ENCODE measurements around the gene ZNF253. TPM values are rescaled to one million over a fixed set of nuclear protein-coding genes. Genes with fewer than 3 reads are reported as not detected.
"Not testable (repeated sequence)": the region's sequence is repeated elsewhere in the genome, so short reads cannot be mapped to it uniquely, and the experiment has no call there.

The ZNF253 gene
- polyA plus RNA-seq, 3 donors, result 0.45 to 1.5 (median 1.1) TPM

GRCh38 chr19:19821366-19821951 is 44.2 kb upstream of the ZNF253 start, which contains the start of gene ZNF506:
Gene ZNF506, minus strand, starts transcription at chr19:19821750. Its CDS starts 147 bp downstream, at chr19:19821603.
- Histone ChIP-seq H4K20me1 (ENCODE audit: insufficient read depth, low read length) (no peaks in the 10 kb centered on the region), H3K36me3 (replicated peaks in 1 of 2; ENCODE audit: control insufficient read depth in 1 of 2, insufficient read depth in 2 of 2, low read length in 2 of 2) (peaks cover 5 to 30% of the 10 kb centered on the region in 2 donors), H3K4me2 (replicated peaks; ENCODE audit: extremely low read depth, low read length, poor library complexity, severe bottlenecking) (peak within 1 kb of the TSS; percentile 72), H3K4me1 (ENCODE audit: control insufficient read depth in 1 of 2, insufficient read depth in 2 of 2, low read length in 2 of 2) (peaks cover 0 to 8% of the 10 kb centered on the region in 2 donors), H3K4me3 (replicated peaks in 1 of 3; ENCODE audit: low read depth in 2 of 3, low read length in 3 of 3) (peak within 1 kb of the TSS; percentile 61 to 87 (median 71)), H3K27ac (ENCODE audit: low read depth in 1 of 2, low read length in 2 of 2) (peak within 1 kb of the TSS; percentile 86 to 92), H2AFZ (ENCODE audit: insufficient read depth, low read depth, low read length, poor library complexity, severe bottlenecking) (peak within 1 kb of the TSS; percentile 88), H3K27me3 (ENCODE audit: control insufficient read depth in 2 of 2, insufficient read depth in 2 of 2, low read length in 2 of 2) (no peaks in the 10 kb centered on the region), H3K9me3 (replicated peaks in 1 of 2; ENCODE audit: control insufficient read depth in 1 of 2, insufficient read depth in 1 of 2, low read length in 2 of 2) (peaks cover 76 to 82% of the 10 kb centered on the region in 2 donors), H3K9ac (ENCODE audit: insufficient read depth, low read length, poor library complexity, severe bottlenecking) (peak within 1 kb of the TSS; percentile 81), H3K79me2 (ENCODE audit: insufficient read depth, low read length) (peaks cover 47% of the 10 kb centered on the region)
- Mint-ChIP-seq H3K4me3 (peak within 1 kb of the TSS; percentile 99), H3K36me3 (peaks cover 27 to 39% of the 10 kb centered on the region in 2 donors), H3K27ac (peak within 1 kb of the TSS; percentile 95 to 99 (median 98)), H3K27me3 (ENCODE audit: low read depth in 3 of 3) (peaks cover 0 to 1% (median 0%) of the 10 kb centered on the region in 3 donors), H3K4me1 (peaks cover 9% of the 10 kb centered on the region), H3K9me3 (peaks cover 37 to 95% (median 91%) of the 10 kb centered on the region in 7 donors)
- intact Hi-C loops (cut with micrococcal nuclease), result loop anchor here (2.0 to 5.0 kb wide), 5 partner anchors 44 to 154 kb away; partner anchors contain the start of genes ZNF101 (in 1 of the 2), ZNF253 (in 1 of the 2) and ZNF93 (in 1 of the 2)
- no peak for TF ChIP-seq CTCF (IDR thresholded peaks at IDR 0.05)
- WGBS (ENCODE audit: insufficient coverage), result 0% methylated on average over 26 of the region's 28 CpGs
- peak; percentile 90 to 93 (median 91) for DNase-seq

DNA sequence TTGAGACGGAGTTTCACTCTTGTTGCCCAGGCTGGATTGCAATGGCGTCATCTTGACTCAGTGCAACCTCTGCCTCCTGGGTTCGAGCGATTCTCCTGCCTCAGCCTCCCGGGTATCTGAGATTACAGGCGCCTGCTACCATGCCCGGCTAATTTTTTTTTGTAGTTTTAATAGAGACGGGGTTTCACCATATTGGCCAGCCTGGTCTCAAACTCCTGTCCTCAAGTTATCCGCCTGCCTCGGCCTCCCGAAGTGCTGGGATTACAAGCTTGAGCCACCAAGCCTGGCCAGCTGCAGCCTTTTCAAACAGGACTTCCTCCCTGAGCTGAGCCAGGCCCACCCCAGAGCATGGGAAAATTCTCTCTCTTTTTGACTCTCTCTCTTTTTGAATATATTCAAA is 43.7 kb upstream of the ZNF253 start:
- intact Hi-C loops (cut with micrococcal nuclease), result loop anchor here (2.0 to 5.0 kb wide), 5 partner anchors 45 to 155 kb away; partner anchors contain the start of genes ZNF101 (in 1 of the 2), ZNF253 (in 1 of the 2) and ZNF93 (in 1 of the 2)
- Histone ChIP-seq H3K4me3 (replicated peaks in 1 of 3; ENCODE audit: low read depth in 2 of 3, low read length in 3 of 3) (peak overlapping the region; percentile 61 to 87 (median 71)), H3K9me3 (replicated peaks in 1 of 2; ENCODE audit: control insufficient read depth in 1 of 2, insufficient read depth in 1 of 2, low read length in 2 of 2) (peaks cover 77 to 80% of the 10 kb centered on the region in 2 donors), H3K36me3 (replicated peaks in 1 of 2; ENCODE audit: control insufficient read depth in 1 of 2, insufficient read depth in 2 of 2, low read length in 2 of 2) (peaks cover 5 to 30% of the 10 kb centered on the region in 2 donors), H3K4me2 (replicated peaks; ENCODE audit: extremely low read depth, low read length, poor library complexity, severe bottlenecking) (peak overlapping the region; percentile 72), H3K79me2 (ENCODE audit: insufficient read depth, low read length) (peaks cover 44% of the 10 kb centered on the region), H2AFZ (ENCODE audit: insufficient read depth, low read depth, low read length, poor library complexity, severe bottlenecking) (peak overlapping the region; percentile 88), H3K27ac (ENCODE audit: low read depth in 1 of 2, low read length in 2 of 2) (peak overlapping the region; percentile 26 to 86), H3K9ac (ENCODE audit: insufficient read depth, low read length, poor library complexity, severe bottlenecking) (peak overlapping the region; percentile 81)
- Mint-ChIP-seq H3K9me3 (peaks cover 37 to 97% (median 91%) of the 10 kb centered on the region in 7 donors), H3K27ac (peak overlapping the region in 4 of 7 donors; percentile 43 to 81 (median 70)), H3K36me3 (peaks cover 26 to 35% of the 10 kb centered on the region in 2 donors), H3K4me3 (peak overlapping the region; percentile 82 to 99)
- not testable (repeated sequence) for H4K20me1 ChIP-seq (ENCODE audit: insufficient read depth, low read length); H3K27me3 ChIP-seq (ENCODE audit: control insufficient read depth in 2 of 2, insufficient read depth in 2 of 2, low read length in 2 of 2); DNase-seq; H3K4me1 ChIP-seq (ENCODE audit: control insufficient read depth in 1 of 2, insufficient read depth in 2 of 2, low read length in 2 of 2); H3K27me3 Mint-ChIP-seq (ENCODE audit: low read depth in 3 of 3); H3K4me1 Mint-ChIP-seq
- WGBS (ENCODE audit: insufficient coverage), result 7% methylated on average over 6 of the region's 11 CpGs
